IPS-NIHi7 (cell line): ENCODE measurements around the gene BCAP29.

Experiments used
- DNase-seq: peaks from one replicate; pipeline ENCODE4 v3.0.0; 2012; ENCODE audit warnings: mixed read lengths; ENCODE audit errors: extremely low spot score

Gene BCAP29

DNA sequence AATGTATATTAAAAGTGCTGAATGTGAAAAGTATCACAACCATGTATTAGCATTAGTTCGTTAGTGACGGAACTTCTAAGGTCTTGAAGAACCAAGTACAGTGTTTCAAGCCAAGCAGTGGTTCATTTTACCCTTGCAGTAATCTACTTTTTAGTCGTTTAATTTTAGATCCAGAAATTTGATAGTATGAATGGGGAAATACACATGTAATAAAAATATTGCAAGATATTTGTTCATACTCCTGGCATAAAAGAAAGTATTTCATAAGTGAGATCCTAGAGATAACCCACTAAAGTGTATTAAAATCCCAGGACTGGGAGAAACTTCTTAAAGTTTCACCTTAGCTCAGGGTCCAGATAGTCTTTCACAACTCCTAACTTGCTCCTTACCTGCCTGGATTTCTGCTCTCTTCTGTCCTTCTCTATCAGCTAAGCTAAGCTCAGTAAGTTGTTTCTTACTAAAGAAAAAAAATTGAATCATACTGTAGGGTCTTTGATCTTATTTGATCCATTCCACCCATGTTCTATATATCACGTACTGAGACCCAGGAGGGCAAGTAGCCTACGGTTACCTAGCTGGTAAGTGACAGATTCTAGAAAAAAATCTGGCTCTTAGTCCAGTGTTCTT is 1.5 kb downstream of the BCAP29 start:
- DNase-seq: no peak

DNA sequence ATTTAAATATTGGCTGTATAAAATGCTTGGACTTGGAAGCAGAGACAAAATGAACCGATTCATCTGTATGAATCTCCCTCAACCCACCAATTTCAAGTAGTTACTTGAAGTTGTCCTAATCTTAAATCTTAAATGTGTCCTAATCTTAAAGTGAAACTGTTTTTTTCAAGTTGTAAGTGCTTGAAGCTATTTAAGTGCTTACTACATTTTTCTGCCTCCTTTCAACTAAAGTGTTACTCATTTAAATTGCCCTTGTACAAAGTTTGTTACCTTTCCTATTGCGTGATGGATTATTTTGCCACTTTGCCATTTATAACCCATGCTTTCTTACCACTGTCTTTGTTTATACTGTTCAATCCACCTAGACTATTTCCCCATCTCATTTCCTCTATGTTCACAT is 2.8 kb downstream of the BCAP29 start:
- DNase-seq: no peak

DNA sequence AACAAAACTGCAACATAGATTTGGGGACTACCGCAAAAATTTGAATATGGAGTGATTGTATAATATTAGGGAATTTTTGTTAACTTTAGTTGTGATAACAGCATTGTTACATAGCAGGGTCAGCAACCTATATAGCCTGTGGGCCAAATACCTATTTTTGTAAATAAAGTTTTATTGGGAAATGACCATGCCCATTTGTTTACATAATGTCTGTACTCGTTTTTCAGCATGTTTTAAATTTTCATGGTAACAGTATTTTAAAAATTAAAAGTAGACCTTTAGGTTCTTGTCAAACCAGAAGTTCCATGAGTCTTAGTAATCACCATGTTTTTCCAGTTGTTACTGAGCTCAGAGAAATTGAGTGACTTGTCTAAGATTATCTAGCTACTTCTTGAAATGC is 4.7 kb downstream of the BCAP29 start:
- no peak for DNase-seq

DNA sequence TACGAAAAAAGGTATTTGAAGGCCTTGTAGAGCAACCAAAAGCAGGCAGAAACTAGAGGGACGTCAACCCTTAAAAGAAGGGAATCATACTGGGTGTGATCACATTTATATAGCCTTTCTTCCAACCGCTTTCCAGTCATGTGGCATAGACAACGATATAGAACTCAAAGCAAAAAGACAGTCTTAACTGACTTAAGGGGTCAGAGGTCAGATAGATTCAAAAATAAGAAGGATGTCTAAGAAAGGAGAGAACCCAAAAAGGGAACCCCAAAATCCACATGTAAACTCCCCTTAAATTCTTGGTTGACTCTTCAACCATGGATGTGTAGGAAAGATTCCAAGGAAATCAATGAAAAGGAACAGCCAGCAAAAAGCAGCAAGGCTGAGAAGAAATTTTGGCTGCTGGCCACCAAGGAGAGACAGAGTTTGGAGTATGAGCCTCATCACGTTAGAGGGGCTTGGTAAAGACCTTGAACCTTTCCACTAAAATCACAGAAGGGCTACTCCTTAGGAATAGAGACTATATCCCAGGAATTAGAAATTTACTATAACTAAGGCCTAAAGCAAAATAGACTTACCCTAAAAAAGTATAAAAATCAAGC is 8.6 kb downstream of the BCAP29 start:
- no peak for DNase-seq

DNA sequence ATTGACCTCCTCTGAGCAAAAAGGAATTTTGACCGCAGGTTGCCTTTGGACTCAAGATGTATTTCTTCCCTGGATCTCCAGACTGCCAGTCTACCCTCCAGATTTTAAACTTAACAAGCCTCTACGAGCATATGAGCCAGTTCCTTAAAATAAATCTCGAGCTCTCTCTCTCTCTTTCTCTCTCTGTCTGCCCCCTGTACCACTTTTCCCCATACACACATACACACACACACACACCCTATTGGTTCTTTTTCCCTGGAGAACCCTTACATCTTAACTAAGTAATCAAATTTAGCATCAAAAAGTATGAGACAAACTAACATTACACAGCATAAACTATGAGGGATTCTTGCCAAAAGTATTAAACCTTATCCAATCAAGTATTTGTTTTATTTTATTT is 11.4 kb downstream of the BCAP29 start:
- DNase-seq: no peak

DNA sequence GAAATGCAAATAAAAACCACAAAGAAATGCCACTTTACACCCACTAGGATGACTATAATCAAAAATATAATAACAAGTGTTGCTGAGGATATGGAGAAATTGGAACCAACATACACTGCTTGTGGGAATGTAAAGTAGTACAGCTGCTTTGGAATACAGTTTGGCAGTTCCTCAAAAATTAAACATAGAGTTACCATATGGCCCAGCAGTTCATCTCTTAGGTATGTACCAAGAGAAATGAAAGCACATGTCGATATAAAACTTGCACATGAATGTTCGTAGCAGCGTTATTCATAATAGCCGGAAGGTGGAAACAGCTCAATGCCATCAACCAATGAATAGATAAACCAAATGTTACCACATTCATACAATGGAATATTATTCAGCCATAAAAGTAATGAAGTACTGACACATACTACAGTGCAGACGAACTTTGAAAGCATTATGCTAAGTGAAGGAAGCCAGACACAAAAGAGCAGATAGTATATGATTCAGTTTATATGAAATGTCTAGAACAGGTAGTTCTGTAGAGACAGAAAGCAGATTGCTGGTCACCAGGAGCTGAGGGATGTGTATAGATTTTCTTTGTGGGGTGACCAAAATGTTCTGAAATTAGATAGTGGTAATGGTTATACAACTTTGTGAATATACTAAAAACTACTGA is 12.4 kb downstream of the BCAP29 start:
- no peak for DNase-seq

DNA sequence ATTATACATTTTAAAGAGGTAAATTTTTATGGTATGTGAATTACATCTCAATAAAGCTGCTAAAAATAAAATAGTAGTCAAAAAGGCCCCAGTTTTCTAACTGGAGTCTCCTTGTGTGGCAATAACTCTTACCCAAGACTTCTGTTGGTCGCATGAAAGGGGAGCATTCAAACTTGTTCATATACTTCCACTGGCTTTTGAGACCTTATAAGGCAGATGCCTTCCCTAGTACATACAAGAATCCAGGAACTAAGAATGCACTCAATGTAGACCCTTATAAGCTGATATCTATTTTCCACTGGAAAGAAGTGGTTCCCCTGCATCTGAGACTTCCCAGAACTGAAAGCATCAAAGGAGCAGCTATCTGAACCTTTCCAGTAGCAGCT is 13.0 kb downstream of the BCAP29 start:
- DNase-seq: no peak

DNA sequence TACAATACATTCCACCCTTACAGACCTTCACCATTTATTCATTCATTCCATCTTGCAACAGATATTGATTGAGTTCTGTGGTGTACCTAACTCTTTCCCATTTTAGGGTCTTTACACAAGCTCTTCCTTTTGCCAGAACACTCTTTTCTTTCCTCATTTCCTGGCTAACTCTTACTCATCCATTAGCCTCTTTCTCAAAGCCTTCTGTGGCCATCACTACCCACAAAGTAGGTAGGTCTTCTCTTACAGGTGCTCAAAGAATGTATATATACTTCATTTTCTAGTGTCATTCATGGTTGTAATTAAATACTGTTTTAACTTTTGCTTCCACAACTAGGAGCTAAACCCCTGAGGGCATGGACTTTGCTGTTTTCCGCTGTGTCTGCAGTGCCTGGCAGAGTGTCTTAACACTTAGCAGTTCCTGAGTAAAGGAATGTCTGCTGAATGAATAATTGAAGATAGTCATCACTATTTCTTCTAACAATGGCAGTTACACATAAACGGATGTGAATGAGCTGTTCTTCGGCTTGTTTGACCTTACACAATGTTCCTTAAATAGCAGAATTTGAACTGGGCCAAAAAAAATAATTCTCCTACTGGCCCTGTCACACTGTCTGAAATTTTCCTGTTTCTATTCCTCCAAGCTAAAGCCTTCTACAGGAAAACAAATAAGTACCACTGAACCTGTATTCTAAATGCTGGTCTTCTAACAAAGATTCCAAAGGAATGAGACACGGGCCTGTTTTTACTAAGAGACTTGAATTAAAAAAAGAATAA is 15.1 kb downstream of the BCAP29 start:
- no peak for DNase-seq

DNA sequence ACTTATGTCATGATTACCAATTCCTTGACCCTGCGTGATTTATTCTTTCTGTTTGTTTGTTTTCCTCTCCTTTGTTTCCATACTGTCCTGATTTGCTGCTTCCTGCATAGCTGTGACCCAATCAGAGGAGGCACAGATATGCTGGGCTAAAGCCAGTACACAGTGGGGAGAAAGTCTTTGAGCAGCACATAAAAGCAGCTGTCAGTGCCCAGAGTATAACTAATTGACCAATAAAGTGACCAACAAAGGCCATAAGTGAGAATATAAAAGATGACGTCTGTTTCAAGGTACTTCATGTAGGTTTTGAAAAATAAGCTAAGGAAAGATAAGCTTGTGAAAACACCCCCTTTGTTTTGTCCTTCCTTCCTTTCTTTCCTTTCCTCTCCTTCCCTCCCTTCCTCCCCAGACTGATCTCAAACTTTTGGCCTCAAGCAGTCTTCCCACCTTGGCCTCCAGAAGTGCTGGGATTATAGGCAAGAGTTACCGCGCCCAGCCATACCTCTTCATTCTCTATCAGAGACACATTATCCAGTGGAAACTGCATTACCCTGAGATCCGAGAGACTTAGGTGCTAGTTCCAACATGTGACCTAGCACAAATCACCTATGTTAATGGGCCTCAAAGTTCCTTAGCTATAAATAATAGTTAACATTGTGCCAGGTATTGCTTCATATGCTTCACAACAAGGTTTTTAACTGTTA is 17.0 kb downstream of the BCAP29 start:
- DNase-seq: no peak

DNA sequence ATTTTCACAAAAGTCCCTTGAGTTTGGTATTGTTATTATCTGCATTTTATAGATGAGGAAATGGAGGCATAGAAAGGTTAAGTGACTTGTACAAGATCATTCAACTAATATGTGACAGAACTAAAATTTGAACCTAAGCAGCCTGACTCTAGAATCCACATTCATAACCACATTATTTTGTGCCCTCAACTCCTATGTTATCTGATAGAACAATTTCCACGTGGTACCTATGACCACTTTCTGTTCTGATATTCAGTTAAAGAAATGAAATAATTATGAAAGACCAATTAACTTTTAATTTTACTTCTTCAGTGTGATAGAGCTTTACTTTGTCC is 17.5 kb downstream of the BCAP29 start:
- no peak for DNase-seq

DNA sequence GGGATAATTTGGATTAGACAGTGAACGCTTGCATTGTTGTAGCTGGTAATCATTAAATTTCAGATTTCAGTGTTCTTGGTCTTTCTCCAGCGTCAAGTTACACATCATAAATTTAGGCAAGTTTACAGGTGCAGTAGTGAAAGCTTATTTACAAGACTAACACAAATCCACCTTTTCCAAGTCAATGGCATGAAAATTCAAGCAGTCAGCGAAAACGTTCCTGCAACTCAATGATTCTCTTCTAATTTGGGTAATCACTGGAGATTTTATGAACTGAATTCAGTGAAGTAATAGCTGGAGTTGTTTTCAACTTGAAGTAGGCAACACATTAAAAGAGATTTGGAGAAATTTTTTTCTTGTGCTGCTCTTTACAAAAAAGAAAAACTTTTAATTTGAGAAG is 17.9 kb downstream of the BCAP29 start:
- no peak for DNase-seq

DNA sequence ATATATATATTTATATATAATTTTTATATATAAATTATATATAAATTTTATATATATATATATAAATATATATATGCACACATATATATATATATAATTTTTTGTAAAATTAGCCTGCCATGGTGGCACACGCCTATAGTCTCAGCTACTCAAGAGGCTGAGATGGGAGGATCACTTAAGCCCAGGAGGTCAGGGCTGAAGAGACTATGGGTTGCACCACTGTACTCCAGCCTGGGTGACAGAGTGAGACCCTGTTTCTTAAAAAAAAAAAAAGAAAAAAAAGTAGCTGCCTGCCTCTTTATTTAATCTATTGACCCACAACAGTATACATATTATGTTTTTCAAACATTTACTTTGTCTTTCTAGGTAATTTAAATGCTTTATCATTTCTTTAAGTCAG is 19.2 kb downstream of the BCAP29 start:
- no peak for DNase-seq

DNA sequence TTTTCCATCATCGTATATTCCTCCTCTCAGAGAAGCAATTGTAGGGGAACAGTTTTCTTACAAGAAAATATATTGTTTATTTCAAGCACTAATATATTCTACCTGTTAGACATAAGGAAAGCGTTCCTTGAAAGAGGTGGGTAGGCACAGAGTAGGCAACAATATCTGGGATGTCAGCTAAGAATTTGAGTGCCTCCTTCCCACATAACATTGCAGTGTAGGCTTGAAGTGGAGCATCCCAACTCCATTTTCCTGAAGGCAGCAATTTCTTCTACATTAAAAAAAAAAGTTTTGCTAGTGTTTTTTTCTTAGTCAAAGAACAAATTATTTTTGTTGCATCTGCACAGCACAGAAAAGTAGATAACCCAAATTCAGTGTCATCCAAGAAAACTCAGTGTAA is 20.8 kb downstream of the BCAP29 start:
- DNase-seq: no peak

DNA sequence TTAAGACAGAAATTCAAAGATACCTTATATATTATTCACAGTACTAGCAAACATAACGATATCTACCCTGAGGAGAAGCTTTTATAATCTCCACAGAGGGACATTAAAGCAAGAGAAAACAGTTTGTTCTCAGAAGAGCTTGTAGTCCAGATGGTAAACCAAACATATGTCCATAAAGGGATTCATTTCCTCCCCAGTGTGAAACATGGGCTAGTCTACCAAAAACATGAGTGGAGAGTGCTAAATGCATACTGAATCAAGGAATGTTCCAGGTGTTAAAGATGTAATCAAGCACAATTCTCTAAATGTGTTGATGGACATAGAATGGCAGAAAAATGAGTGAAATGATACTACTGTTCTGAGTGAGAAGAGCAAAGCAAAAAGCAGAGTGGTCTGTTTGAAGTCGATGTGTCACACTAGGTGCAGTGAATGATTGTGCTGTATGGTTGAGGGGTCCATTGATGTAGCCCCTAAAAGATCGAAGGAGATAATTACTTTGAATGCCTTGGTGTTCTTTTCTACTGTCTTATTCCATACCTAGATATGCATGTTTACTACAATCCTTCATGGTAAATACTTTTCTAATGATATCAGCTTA is 25.3 kb downstream of the BCAP29 start:
- no peak for DNase-seq

DNA sequence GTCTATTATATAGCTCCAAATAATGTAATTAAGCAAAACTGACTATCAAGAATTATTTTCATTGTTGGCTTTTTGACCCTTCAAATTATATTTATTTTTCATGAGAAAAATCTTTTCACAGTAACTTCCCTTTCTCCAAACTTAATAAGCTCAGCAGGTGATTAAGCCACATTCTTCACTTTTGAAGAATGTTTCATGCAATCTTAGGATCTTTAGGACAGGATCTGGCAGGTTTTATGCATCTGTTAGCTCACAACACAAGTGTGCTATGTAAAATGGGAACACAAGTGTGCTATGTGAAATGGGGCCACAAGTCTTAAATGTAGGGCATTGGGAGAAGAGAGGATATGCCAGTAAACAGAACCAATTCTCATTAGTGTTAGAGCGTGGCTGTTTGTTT is 26.3 kb downstream of the BCAP29 start:
- DNase-seq: no peak

DNA sequence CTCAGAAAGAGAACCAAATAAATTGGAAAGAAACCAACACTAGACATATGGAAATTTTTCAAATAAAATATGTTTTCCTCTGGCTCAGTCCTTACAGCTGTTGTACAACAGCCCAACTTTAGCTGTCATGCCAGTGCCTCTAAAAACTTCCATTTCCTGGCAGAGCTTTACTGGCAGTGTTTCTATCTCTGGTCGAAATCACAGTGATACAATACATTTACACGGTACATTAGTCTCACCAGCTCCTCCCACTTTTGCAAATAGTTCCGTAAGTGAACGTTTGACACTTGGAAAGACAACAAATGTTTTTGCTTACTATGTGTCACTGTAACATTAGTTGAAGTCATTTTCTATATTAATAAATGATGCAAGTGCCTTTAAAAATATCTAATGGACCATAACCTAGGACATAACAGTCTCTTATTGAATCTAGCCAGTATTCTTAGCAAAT is 29.8 kb downstream of the BCAP29 start:
- DNase-seq: no peak

DNA sequence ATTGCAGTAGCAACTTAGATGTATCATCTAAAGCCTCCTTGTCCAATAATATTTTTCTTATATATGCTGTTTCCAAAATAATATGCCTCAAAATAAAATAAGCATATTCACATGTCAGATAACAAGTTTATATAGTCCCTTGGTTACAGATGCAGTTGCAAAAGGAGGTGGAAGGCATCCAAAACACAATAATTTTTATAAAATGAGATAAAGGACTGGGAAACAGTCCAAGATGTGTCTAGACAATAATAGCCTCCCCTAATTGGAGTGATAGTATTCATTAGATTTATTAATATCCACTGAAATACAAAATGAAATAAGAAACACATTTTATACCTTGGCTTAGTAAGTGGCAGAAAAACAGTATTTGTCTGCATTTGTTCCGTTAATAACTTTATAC is 30.3 kb downstream of the BCAP29 start:
- DNase-seq: no peak

DNA sequence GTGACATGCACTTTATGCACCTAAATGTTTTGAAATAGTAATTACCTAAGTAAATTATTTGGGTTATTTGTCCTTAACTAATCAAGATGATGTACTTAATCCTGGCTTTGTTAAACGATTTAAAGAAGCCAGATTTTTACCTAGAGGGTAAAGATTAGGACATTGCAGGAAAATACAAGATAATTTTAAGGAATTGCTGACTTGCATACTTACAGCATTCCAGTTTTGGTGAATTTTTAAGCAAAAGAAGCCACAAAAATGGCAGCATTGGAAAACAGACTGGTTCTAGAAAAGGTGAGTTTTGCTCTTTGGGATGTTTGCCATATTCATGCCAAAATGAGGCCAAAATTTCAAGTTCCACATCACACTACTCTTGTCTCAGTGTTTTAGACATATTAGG is 33.4 kb downstream of the BCAP29 start:
- DNase-seq: no peak

DNA sequence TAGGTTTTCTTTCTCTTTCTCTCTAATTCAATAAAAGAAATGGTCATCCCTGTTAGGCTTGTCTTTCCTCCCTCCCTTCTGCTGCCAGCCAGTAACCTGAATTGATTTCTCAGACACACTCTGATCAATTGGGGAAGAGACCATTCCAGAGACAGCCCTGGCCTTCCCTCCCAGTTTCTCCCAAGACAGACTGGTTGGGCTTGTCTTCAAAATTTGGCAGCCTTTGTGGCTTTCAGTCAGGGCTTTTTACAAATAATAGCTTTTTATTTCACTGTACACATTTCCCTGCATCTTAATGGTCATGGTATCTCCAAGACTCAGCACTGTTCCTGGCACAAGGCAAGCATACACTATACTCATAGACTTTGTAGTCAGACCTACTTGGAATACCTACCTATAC is 33.9 kb downstream of the BCAP29 start:
- DNase-seq: no peak

DNA sequence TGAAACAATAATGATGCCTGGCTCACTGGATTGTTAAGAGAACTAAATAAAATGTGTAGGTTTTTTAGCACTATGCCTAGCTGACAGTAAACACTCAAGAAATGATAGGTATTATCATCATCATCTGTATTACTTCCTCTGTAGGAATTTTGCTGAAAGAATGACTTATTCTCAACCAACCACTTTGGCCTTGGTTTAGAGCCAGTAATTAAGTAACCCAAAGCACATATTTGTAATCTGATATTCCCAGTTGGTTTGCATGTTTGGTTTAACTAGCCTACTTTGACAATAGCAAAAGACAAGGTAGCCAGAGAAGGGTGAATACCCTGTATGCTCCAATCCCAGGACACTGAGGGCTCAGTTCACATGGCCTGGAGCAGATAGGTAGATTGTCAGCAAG is 34.4 kb downstream of the BCAP29 start:
- no peak for DNase-seq

DNA sequence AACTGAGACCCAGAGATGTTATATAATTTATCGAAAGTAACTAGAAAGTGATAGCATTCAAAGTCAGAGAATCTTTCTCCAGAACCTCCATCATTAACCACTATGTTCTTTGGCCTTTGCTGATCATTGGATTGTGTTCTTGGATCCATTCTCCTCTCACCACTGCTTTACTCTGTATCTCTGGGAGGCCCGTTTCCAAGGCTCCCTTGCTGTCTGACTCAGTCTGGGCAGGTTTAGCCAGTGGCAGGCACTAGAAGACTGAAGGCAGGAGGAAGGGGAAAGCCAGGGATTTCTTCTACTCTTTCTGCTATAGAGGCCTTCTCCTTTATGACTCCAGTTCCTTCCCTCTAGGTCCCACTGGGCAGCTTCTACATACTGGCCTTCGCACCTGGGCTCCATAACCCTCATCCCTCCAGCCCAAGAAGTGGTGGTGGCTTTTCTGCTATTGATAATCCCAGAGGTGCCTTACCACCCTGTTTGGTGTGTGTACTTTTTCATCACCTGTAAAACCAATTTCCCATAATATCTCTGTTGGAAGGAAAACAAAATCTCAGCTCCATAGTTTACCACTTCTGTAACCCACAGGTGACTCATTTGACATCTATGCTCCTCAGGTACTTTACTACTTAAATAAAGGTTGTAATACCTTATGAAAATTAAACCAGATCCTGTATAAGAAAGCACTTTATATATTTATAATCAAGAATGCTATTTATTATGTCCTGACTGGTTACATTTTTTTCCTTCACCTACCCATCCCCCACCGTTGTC is 36.0 kb downstream of the BCAP29 start:
- no peak for DNase-seq
